Measurements from ENCODE around the gene TSC1.

The TSC1 gene

GRCh38 chr9:132931178-132931735 lies 13.2 kb downstream of the TSC1 start:
- DNase-seq, result no peak

GRCh38 chr9:132927704-132928103 lies 16.7 kb downstream of the TSC1 start:
- DNase-seq, result no peak

GRCh38 chr9:132923346-132923902 lies 21.0 kb downstream of the TSC1 start:
- no peak for DNase-seq

GRCh38 chr9:132919614-132920268 lies 24.7 kb downstream of the TSC1 start:
- no peak for DNase-seq

- no peak for DNase-seq
Measured at GRCh38 chr9:132914924-132915323, 29.5 kb downstream of the TSC1 start.

GRCh38 chr9:132912131-132912530 lies 32.3 kb downstream of the TSC1 start:
- DNase-seq, result no peak

- DNase-seq, result no peak
Measured at GRCh38 chr9:132910376-132910775, 34.0 kb downstream of the TSC1 start.

GRCh38 chr9:132909311-132909710 lies 35.1 kb downstream of the TSC1 start:
- no peak for DNase-seq

GRCh38 chr9:132908635-132909034 lies 35.8 kb downstream of the TSC1 start:
- no peak for DNase-seq

GRCh38 chr9:132905726-132906125 lies 38.7 kb downstream of the TSC1 start:
- no peak for DNase-seq

- no peak for DNase-seq
Measured at GRCh38 chr9:132903574-132904492, 40.6 kb downstream of the TSC1 start.

GRCh38 chr9:132901858-132902831 lies 42.3 kb downstream of the TSC1 start:
- peak; percentile 46 for DNase-seq

- DNase-seq, result no peak
Measured at GRCh38 chr9:132898051-132898450, 46.4 kb downstream of the TSC1 start.

GRCh38 chr9:132896906-132897305 lies 47.5 kb downstream of the TSC1 start:
- DNase-seq, result no peak

- DNase-seq, result no peak
Measured at GRCh38 chr9:132896264-132896663, 48.2 kb downstream of the TSC1 start.

- peak; percentile 34 for DNase-seq
Measured at GRCh38 chr9:132894862-132895835, 49.3 kb downstream of the TSC1 start.

- DNase-seq, result peak; percentile 34
Measured at GRCh38 chr9:132894346-132894745, 50.1 kb downstream of the TSC1 start.

GRCh38 chr9:132892400-132892799 lies 52.0 kb downstream of the TSC1 start:
- no peak for DNase-seq

GRCh38 chr9:132888151-132888550 lies 56.3 kb downstream of the TSC1 start:
- no peak for DNase-seq

GRCh38 chr9:132887181-132888120 lies 57.0 kb downstream of the TSC1 start:
- DNase-seq, result no peak

Data from DMS153 (cell line).